Type B pancreatic cell (in vitro differentiated cells): ENCODE data around the gene GPHN. TPM values are rescaled to one million over a fixed set of nuclear protein-coding genes. Genes with fewer than 3 reads are reported as not detected.

Source experiments
- DNase-seq: peaks from one replicate; pipeline ENCODE4 v3.0.0; 2021; ENCODE audit warnings: mixed read lengths; ENCODE audit not compliant: unreplicated experiment; ENCODE audit errors: extremely low spot score
- H3K27ac Mint-ChIP-seq: 2 replicates; pipeline ENCODE4 v1.8.0; 2021; ENCODE audit warnings: mild to moderate bottlenecking, mixed read lengths
- H3K27me3 Mint-ChIP-seq: 2 replicates; pipeline ENCODE4 v1.8.0; 2021; ENCODE audit warnings: mixed read lengths
- H3K36me3 Mint-ChIP-seq: 2 replicates; pipeline ENCODE4 v1.8.0; 2021; ENCODE audit warnings: mixed read lengths
- H3K4me1 Mint-ChIP-seq: one replicate; pipeline ENCODE4 v1.8.0; 2021; ENCODE audit warnings: mixed read lengths; ENCODE audit not compliant: unreplicated experiment
- H3K4me3 Mint-ChIP-seq: 2 replicates; pipeline ENCODE4 v1.8.0; 2021; ENCODE audit warnings: mild to moderate bottlenecking, mixed read lengths
- H3K9me3 Mint-ChIP-seq: 2 replicates; pipeline ENCODE4 v1.8.0; 2021; ENCODE audit warnings: mixed read lengths
- total RNA-seq: library from RNA; stranded (reverse); gene quantifications from 2 replicates; pipeline ENCODE4 v1.2.1, GENCODE V29; 2021; ENCODE audit warnings: low replicate concordance
- TF ChIP-seq, protein P1 (sequence below): fragments of 200-600 bp; sonication (generic); conservative IDR thresholded peaks from 2 replicates; pipeline ENCODE4 v1.5.0; 2021; ENCODE audit warnings: antibody characterized with exemption, mild to moderate bottlenecking

Gene GPHN
- total RNA-seq, 1 donor from 2014 or later: 38.9 TPM

DNA sequence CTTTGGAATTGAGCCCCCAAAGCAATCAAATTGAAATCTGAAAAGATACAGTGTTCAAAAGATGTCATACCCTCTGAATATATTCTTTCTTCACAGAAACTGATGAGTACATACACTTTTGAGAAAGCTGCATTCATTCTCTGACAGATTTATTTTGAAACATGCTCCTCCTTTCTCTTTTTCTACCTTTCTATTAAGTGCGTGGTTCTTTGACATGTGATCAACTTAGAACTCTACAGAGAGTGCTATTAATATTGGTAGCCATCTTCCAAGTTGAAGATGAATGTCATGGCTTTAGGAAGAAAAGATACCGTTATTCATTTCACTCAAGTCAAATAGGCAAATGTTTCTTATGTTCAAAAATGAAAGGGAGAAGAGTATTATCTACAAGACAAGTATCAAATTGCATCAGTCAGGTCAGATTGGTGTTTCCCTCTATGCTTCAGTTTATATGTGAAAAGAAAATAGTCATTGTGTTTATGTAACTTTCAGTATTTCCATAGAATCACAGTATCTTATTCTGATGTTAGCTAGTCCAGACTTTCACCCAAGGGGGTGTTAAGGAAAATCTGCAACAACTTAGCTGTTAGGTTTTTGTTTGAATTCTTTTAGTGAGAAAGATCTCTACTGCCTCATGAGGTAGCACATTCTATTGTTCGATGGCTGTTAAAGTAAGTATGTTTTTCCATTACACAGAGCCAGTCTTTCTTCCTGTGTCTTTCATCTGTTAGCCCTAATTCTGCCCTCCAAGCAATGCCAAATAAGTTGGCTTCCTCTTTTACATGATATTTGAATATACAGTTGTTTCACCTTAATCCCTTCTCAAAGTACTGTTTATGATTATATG lies 625.9 kb downstream of the GPHN start:
- TF ChIP-seq, protein P1, sequence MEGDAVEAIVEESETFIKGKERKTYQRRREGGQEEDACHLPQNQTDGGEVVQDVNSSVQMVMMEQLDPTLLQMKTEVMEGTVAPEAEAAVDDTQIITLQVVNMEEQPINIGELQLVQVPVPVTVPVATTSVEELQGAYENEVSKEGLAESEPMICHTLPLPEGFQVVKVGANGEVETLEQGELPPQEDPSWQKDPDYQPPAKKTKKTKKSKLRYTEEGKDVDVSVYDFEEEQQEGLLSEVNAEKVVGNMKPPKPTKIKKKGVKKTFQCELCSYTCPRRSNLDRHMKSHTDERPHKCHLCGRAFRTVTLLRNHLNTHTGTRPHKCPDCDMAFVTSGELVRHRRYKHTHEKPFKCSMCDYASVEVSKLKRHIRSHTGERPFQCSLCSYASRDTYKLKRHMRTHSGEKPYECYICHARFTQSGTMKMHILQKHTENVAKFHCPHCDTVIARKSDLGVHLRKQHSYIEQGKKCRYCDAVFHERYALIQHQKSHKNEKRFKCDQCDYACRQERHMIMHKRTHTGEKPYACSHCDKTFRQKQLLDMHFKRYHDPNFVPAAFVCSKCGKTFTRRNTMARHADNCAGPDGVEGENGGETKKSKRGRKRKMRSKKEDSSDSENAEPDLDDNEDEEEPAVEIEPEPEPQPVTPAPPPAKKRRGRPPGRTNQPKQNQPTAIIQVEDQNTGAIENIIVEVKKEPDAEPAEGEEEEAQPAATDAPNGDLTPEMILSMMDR: no peak
- Mint-ChIP-seq H3K4me3 (no peak overlapping the region), H3K9me3 (no peaks in the 10 kb centered on the region), H3K27me3 (no peaks in the 10 kb centered on the region), H3K27ac (no peak overlapping the region), H3K4me1 (no peaks in the 10 kb centered on the region), H3K36me3 (peaks cover 4% of the 10 kb centered on the region)
- no peak for DNase-seq

DNA sequence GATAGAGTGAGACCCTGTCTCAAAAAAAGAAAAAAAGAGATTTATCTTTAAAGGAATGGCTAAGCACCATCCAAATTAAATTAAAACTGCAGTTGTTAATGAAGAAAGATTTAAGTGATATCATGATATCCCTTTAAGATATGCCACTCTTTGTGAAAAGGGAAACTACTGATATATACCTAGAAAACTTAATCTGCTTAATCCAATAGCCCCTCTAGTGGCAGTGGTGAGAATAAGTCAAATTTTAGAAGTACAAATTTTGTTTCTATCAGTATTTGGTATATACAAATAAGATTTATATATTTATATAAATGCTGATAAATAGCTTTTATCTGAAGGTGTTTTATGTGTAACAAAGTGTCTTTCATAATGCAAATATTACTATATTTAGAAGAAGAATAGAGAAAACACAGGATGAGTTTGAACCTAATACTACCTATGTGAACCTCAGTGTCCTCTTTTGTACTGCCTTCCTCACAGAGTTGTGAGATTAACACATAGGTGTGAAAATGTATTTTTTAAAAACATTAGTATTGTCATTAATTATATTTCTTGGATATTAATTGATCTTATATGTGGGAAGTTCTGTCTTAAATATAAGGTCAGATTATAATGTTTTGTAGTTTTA lies 629.9 kb downstream of the GPHN start:
- TF ChIP-seq, protein P1: peak; percentile 75
- Mint-ChIP-seq H3K36me3 (no peaks in the 10 kb centered on the region), H3K27ac (no peak overlapping the region), H3K9me3 (no peaks in the 10 kb centered on the region), H3K4me3 (no peak overlapping the region), H3K27me3 (no peaks in the 10 kb centered on the region), H3K4me1 (no peaks in the 10 kb centered on the region)
- no peak for DNase-seq

DNA sequence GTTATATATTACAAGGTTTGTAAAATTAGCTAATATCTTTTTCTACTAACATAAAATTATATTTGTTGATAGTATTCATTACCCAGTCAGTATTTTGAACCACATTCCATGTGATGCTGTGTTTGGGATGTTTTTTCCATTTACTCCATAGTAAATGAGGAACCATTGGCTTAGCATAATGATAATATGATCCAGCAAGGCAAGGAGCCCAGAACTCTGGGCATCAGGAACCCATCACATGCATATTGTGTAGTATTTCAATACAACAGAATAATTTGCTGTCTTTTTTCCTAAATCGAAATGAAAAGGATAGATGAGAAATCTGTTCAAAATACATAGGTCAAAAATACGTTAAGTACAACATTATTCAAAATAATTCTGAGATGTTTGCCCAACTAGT lies 632.6 kb downstream of the GPHN start:
- Mint-ChIP-seq H3K36me3 (no peaks in the 10 kb centered on the region), H3K27ac (no peak overlapping the region), H3K9me3 (no peaks in the 10 kb centered on the region), H3K27me3 (no peaks in the 10 kb centered on the region), H3K4me1 (no peaks in the 10 kb centered on the region), H3K4me3 (no peak overlapping the region)
- TF ChIP-seq, protein P1: no peak
- no peak for DNase-seq

DNA sequence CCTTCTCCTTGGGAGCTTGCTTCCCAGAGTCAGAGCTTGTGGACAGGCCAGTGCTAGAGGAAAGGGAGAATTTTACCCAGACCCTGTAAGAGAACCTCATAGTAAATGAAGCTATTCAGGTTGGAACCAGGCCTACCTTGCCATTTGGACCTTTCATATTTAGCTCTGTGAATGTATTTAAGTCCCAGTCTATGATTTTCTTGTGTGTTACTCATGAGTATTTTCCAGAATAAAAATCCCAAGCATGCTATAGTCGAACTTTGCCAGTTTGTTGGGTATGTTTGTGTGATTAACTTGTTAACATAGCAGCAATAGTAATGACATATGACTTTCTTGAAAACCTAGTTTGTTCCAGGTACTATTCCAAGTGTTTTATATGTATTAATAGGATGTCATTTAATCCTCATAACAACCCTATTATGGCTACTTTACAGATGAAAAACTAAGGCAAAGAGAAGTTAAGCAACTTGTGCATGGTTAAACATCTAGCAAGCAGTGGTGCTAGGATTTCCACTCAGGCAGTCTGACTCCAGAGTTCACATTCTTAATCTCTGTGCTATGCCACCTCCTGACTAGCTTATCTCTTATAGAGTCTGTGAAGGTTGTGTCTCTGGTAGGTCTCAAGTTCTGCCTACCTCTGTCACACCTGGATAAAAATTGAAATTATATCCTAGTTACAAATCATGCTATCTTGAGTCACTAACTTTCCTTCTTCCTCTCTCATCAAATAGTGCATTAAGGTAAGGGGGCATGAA lies 633.4 kb downstream of the GPHN start:
- DNase-seq: no peak

DNA sequence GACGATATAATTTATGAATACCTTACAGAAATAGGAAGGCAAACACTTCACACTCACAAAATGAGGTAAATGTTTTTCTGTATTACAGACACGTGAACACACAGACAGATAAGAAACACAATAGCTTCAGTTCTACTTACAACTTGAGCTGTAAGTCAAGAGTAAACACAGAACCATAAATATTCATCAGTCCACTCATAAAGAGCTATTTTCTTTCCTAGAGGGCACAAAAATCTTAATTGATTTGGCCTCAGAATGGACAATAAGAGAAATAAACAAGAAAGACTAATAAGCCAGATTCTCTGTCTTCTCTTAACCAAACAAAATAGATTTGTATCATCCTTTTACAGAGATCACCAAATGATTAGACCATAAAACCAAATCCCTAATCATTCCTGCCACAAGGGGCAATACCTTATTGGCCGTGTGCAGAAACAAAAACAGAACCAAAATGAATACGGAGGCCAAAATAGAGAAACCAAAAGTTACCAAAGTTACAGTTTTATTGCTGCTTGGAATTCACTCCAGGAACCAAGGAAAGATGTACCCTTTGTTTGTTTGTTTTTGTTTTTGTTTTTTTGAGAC lies 643.2 kb downstream of the GPHN start:
- Mint-ChIP-seq H3K4me3 (no peak overlapping the region), H3K4me1 (no peaks in the 10 kb centered on the region), H3K27ac (no peak overlapping the region), H3K9me3 (no peaks in the 10 kb centered on the region), H3K36me3 (no peaks in the 10 kb centered on the region), H3K27me3 (no peaks in the 10 kb centered on the region)
- no peak for DNase-seq
- TF ChIP-seq, protein P1: peak; percentile 68

More for the DNA sequence above, 633.4 kb downstream of the GPHN start:
- H3K4me3 Mint-ChIP-seq: no peak overlapping the region
- H3K4me1 Mint-ChIP-seq: no peaks in the 10 kb centered on the region
- H3K36me3 Mint-ChIP-seq: no peaks in the 10 kb centered on the region
- TF ChIP-seq, protein P1: no peak
- H3K27me3 Mint-ChIP-seq: no peaks in the 10 kb centered on the region
- H3K9me3 Mint-ChIP-seq: no peaks in the 10 kb centered on the region
- no peak overlapping the region for H3K27ac Mint-ChIP-seq
